NCI-H2107 (cell line): ENCODE measurements around the gene PFDN1.

Experiments
- DNase-seq: peaks from one replicate; lab custom pipeline; 2025; lab: John Stamatoyannopoulos, UW

Gene PFDN1

GRCh38 chr5:140328036-140328764 lies 25.3 kb upstream of the PFDN1 start:
- DNase-seq = no peak

- DNase-seq = peak; percentile 5
Measured at GRCh38 chr5:140327589-140327988, 24.7 kb upstream of the PFDN1 start.

GRCh38 chr5:140325486-140325885 lies 22.6 kb upstream of the PFDN1 start:
- no peak for DNase-seq

- DNase-seq = no peak
Measured at GRCh38 chr5:140324617-140325241, 21.8 kb upstream of the PFDN1 start.

- DNase-seq = no peak
Measured at GRCh38 chr5:140324041-140324600, 21.2 kb upstream of the PFDN1 start.

GRCh38 chr5:140322751-140323731 lies 20.1 kb upstream of the PFDN1 start:
- no peak for DNase-seq

GRCh38 chr5:140321796-140322195 lies 18.9 kb upstream of the PFDN1 start:
- DNase-seq = no peak

- DNase-seq = no peak
Measured at GRCh38 chr5:140319833-140320232, 16.9 kb upstream of the PFDN1 start.

GRCh38 chr5:140318792-140319191 lies 15.9 kb upstream of the PFDN1 start:
- no peak for DNase-seq

- no peak for DNase-seq
Measured at GRCh38 chr5:140317859-140318258, 15.0 kb upstream of the PFDN1 start.

- DNase-seq = no peak
Measured at GRCh38 chr5:140312791-140313189, 9.9 kb upstream of the PFDN1 start.

GRCh38 chr5:140312067-140312790 lies 9.3 kb upstream of the PFDN1 start:
- DNase-seq = no peak

GRCh38 chr5:140311011-140311467 lies 8.1 kb upstream of the PFDN1 start:
- no peak for DNase-seq

GRCh38 chr5:140310434-140310833 lies 7.5 kb upstream of the PFDN1 start:
- DNase-seq = no peak

GRCh38 chr5:140309706-140310249 lies 6.9 kb upstream of the PFDN1 start:
- DNase-seq = no peak

- no peak for DNase-seq
Measured at GRCh38 chr5:140305471-140305870, 2.6 kb upstream of the PFDN1 start.

GRCh38 chr5:140303966-140304365 lies 1.1 kb upstream of the PFDN1 start:
- no peak for DNase-seq

- DNase-seq = no peak
Measured at GRCh38 chr5:140301136-140301535, 1.8 kb downstream of the PFDN1 start.

GRCh38 chr5:140299056-140299455 lies 3.8 kb downstream of the PFDN1 start:
- DNase-seq = no peak

- no peak for DNase-seq
Measured at GRCh38 chr5:140298183-140298601, 4.7 kb downstream of the PFDN1 start.

GRCh38 chr5:140297283-140297682 lies 5.6 kb downstream of the PFDN1 start:
- no peak for DNase-seq
